ENCODE results near the gene RNF212B. TPM values are rescaled to one million over a fixed set of nuclear protein-coding genes. Genes with fewer than 3 reads are reported as not detected.

Gene RNF212B
- total and polyA plus RNA-seq, 2 of the 13 experiments (the other 11 are each of a cell fraction or from before 2014, with no cell fraction given): 0.05 TPM; not detected in 1

- peak; percentile 78 for TF ChIP-seq ZNF629 (CRISPR knock-in tag; conservative IDR thresholded peaks at IDR 0.05)
- TF ChIP-seq PRDM4 (CRISPR knock-in tag; IDR thresholded peaks at IDR 0.05; ENCODE audit: borderline replicate concordance): no peak; the same call in 1 of the 2 replicates
- TF ChIP-seq RFX1 (IDR thresholded peaks at IDR 0.05): peak; percentile 80; the same call in 1 of the 2 replicates
- peak; percentile 96 for TF ChIP-seq HOXD1 (CRISPR knock-in tag; IDR thresholded peaks at IDR 0.05)
- peak; percentile 77 for TF ChIP-seq ZNF563 (CRISPR knock-in tag; IDR thresholded peaks at IDR 0.05)
- peak; percentile 92 for TF ChIP-seq ZNF572 (CRISPR knock-in tag; IDR thresholded peaks at IDR 0.05)
- TF ChIP-seq ZNF672 (CRISPR knock-in tag; IDR thresholded peaks at IDR 0.05): no peak
- TF ChIP-seq ZC3H4 (CRISPR knock-in tag; IDR thresholded peaks at IDR 0.05; ENCODE audit: borderline replicate concordance): no peak; the same call in 1 of the 2 replicates
- peak; percentile 100 for TF ChIP-seq POGZ (CRISPR knock-in tag; IDR thresholded peaks at IDR 0.05)
- TF ChIP-seq ZZZ3 (CRISPR knock-in tag; IDR thresholded peaks at IDR 0.05; ENCODE audit: borderline replicate concordance): peak; percentile 99
- peak; percentile 98 for TF ChIP-seq RFXAP (CRISPR knock-in tag; IDR thresholded peaks at IDR 0.05; ENCODE audit: borderline replicate concordance)
- peak; percentile 18; the same call in 1 of the 2 replicates for TF ChIP-seq PAX8 (CRISPR knock-in tag; IDR thresholded peaks at IDR 0.05; ENCODE audit: borderline replicate concordance)
- TF ChIP-seq ZNF556 (CRISPR knock-in tag; IDR thresholded peaks at IDR 0.05; ENCODE audit: borderline replicate concordance): peak; percentile 98
- TF ChIP-seq GMEB2 (CRISPR knock-in tag; IDR thresholded peaks at IDR 0.05; ENCODE audit: low read depth): peak; percentile 26
- no peak; the same call in 1 of the 2 replicates for TF ChIP-seq ZNF770 (CRISPR knock-in tag; IDR thresholded peaks at IDR 0.05)
- peak; percentile 94 for TF ChIP-seq KLF6 (CRISPR knock-in tag; IDR thresholded peaks at IDR 0.05)
- TF ChIP-seq ZNF367 (CRISPR knock-in tag; IDR thresholded peaks at IDR 0.05; ENCODE audit: borderline replicate concordance): peak; percentile 46
- TF ChIP-seq PCBP1 (IDR thresholded peaks at IDR 0.05; ENCODE audit: borderline replicate concordance, low read depth, low read length): no peak
- TF ChIP-seq PRPF4 (IDR thresholded peaks at IDR 0.05; ENCODE audit: low read depth, low read length, poor library complexity, severe bottlenecking): peak; percentile 98
- no peak for TF ChIP-seq FOXA1 (IDR thresholded peaks at IDR 0.05)
- peak; percentile 36; the same call in 1 of the 2 replicates for TF ChIP-seq FOXA1 (CRISPR knock-in tag; IDR thresholded peaks at IDR 0.05)
- peak; percentile 97 for TF ChIP-seq ZNF543 (CRISPR knock-in tag; IDR thresholded peaks at IDR 0.05)
- no peak for TF ChIP-seq TCF12 (IDR thresholded peaks at IDR 0.05)
- peak; percentile 69 for TF ChIP-seq TCF12 (CRISPR knock-in tag; IDR thresholded peaks at IDR 0.05)
- peak; percentile 92 for TF ChIP-seq GABPB1 (CRISPR knock-in tag; IDR thresholded peaks at IDR 0.05)
Observed at GRCh38 chr14:23320584-23321571, 83.1 kb downstream of the RNF212B start, which contains the start of gene PABPN1 (continued).

Data from HepG2 (cell line).